Hepatocyte (in vitro differentiated cells): Measurements from ENCODE around the gene ARHGAP26.

Experiments
- EZH2 ChIP-seq: fragments of 200-600 bp; sonication (generic); IDR thresholded peaks from 2 replicates; pipeline ENCODE4 v1.6.1; 2016; ENCODE audit warnings: antibody characterized with exemption, mild to moderate bottlenecking, borderline replicate concordance
- TF ChIP-seq, protein P1 (sequence below): fragments of 200-600 bp; sonication (generic); IDR thresholded peaks from 2 replicates; pipeline ENCODE4 v1.5.1; 2016; ENCODE audit warnings: antibody characterized with exemption, mild to moderate bottlenecking; ENCODE audit not compliant: poor library complexity

GRCh38 chr5:142839711-142840346 is 69.7 kb downstream of the ARHGAP26 start:
- TF ChIP-seq, protein P1, sequence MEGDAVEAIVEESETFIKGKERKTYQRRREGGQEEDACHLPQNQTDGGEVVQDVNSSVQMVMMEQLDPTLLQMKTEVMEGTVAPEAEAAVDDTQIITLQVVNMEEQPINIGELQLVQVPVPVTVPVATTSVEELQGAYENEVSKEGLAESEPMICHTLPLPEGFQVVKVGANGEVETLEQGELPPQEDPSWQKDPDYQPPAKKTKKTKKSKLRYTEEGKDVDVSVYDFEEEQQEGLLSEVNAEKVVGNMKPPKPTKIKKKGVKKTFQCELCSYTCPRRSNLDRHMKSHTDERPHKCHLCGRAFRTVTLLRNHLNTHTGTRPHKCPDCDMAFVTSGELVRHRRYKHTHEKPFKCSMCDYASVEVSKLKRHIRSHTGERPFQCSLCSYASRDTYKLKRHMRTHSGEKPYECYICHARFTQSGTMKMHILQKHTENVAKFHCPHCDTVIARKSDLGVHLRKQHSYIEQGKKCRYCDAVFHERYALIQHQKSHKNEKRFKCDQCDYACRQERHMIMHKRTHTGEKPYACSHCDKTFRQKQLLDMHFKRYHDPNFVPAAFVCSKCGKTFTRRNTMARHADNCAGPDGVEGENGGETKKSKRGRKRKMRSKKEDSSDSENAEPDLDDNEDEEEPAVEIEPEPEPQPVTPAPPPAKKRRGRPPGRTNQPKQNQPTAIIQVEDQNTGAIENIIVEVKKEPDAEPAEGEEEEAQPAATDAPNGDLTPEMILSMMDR: no peak
- no peak for TF ChIP-seq EZH2
